KOPT-K1 (cell line): ENCODE data around the gene NDUFAB1.
A peak's percentile ranks its signal among the peaks of the same experiment; 100 is the strongest.
"Not testable (repeated sequence)": the region's sequence is repeated elsewhere in the genome, so short reads cannot be mapped to it uniquely, and the experiment has no call there.

Experiments
- H3K27ac ChIP-seq: fragments of 200-600 bp; sonication (generic); 2 replicates; pipeline ENCODE4 v1.5.1; 2016; ENCODE audit warnings: antibody characterized with exemption, mild to moderate bottlenecking, low read depth, low read length; ENCODE audit not compliant: poor library complexity, severe bottlenecking
- H3K36me3 ChIP-seq: fragments of 200-600 bp; sonication (generic); 2 replicates; pipeline ENCODE4 v1.5.1; 2017; ENCODE audit warnings: antibody characterized with exemption, mild to moderate bottlenecking, low read length, moderate library complexity; ENCODE audit not compliant: insufficient read depth
- H3K9me3 ChIP-seq: fragments of 200-600 bp; sonication (generic); 2 replicates; pipeline ENCODE4 v1.5.1; 2017; ENCODE audit warnings: antibody characterized with exemption, low read length, mild to moderate bottlenecking; ENCODE audit not compliant: insufficient read depth, poor library complexity, severe bottlenecking

NDUFAB1 gene

DNA sequence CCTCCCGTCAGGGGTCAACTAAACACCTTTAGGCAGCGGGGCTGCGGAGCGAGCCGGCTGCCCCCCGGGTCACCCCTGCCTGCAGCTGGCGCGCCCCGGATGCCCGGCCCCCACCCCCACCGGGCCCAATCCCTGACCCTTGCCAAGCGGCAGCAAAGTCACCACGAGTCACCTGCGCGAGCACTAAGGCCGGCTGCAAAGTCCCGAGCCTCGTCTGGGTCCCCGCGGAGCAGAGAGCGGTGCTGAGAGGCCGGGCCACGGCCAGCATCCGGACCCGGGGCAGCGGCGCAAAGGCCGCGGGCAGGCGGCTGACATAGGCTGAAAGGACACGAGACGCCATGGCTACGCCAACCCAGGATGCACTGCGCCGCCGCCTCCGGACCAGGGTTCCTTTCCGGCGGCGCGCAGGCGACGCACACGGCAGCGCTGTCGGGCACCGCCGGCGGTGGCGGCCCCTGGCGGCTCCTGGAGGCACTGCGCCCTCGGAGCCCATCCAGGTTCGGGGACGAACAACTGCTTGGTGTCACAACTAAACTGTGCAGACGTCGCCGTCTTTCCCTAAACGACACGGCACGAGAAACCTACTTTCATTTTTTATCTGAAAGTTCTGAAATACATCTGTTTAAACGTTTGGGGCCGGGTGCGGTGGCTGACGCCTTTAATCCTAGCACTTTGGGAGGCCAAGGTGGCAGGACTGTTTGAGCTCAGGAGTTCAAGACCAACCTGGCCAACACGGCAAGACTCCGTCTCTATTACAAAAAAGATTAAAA lies at the start of gene NDUFAB1:
Gene NDUFAB1, minus strand, starts transcription at position 366 of the 770 bp plus-strand sequence. Its CDS starts 26 bp downstream, at position 340.
- Histone ChIP-seq H3K36me3 (peaks cover 38% of the 10 kb centered on the region), H3K27ac (peak within 1 kb of the TSS; percentile 81), H3K9me3 (no peaks in the 10 kb centered on the region)

DNA sequence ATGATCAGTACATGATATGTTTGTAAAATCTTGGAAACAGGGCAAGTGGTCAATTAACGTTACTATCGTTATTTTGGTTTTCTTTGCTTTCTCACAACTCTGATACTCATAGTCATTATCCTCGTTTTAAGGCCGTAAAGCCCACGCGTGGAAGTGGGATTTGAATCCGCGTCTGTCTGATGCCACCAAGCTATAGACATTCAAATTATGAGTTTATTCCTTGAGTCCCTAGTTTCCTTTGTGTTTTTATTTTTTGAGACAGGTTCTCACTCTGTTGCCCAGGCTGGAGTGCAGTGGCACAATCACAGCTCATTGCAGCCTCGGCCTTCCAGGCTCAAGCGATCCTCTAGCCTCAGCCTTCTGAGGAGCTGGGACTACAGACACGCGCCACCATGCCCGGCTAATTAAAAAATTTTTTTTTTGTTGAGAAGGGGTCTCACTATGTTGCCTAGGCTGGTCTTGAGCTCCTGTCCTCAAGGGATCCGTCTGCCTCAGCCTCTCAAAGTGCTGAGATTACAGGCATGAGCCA lies 46.2 kb upstream of the NDUFAB1 start:
- peaks cover 59% of the 10 kb centered on the region for H3K36me3 ChIP-seq
- H3K27ac ChIP-seq = peak overlapping the region; percentile 89
- no peaks in the 10 kb centered on the region for H3K9me3 ChIP-seq

DNA sequence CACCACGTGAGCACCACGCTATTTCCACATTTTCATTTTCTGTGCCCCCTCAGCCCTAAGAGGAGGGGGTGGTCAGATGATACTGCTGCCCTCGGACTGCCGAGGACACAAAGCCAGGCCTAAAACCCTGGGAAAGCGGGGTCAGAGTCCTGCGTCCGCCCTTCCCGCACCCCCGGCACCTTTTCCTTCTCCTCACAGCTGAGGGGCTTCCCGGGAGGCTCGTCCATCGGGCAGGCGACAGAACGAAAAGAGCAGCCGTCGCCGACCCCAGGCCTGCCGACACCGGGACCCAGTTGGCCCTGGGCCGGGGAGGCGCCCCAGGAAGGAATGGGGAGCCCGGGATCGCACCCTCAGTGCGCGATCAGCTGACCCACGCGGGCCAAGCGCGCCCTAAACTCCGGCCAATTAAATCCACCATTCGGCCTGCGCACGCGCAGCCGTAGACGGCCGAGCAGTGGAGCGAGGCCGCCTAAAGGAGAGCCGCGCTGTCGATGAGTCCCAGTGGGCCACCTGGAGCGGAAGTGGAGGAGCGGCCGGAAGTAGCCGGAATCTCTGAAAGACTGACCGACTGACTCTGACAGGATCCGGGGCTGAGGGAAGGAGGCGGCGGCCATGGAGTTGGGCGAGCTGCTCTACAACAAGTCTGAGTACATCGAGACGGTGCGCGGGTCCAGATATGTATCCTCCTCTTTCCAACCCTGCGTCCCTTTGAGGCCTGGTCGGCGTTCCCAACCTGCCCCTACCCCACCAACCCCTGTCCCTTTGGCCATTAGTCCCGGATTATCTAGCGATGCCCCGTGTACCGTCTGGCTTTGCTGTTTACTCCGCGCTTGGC lies 45.0 kb upstream of the NDUFAB1 start, which contains the start of the genes DCTN5 and PALB2:
Gene DCTN5, plus strand, starts transcription at position 536 of the 835 bp plus-strand sequence. Its CDS starts 77 bp downstream, at position 613.
Gene PALB2, minus strand, starts transcription at position 380 of the 835 bp plus-strand sequence. Its CDS starts 153 bp downstream, at position 227.
- H3K9me3 ChIP-seq = no peaks in the 10 kb centered on the region
- H3K27ac ChIP-seq = peak within 1 kb of the TSS; percentile 89
- peaks cover 56% of the 10 kb centered on the region for H3K36me3 ChIP-seq

GRCh38 chr16:23640615-23640930 lies 44.5 kb upstream of the NDUFAB1 start:
- Histone ChIP-seq H3K27ac (peak overlapping the region; percentile 89), H3K36me3 (peaks cover 56% of the 10 kb centered on the region), H3K9me3 (no peaks in the 10 kb centered on the region)

- no peaks in the 10 kb centered on the region for H3K9me3 ChIP-seq
- H3K36me3 ChIP-seq = peaks cover 74% of the 10 kb centered on the region
- H3K27ac ChIP-seq = no peak overlapping the region
Measured at GRCh38 chr16:23635958-23636357, 39.8 kb upstream of the NDUFAB1 start.

DNA sequence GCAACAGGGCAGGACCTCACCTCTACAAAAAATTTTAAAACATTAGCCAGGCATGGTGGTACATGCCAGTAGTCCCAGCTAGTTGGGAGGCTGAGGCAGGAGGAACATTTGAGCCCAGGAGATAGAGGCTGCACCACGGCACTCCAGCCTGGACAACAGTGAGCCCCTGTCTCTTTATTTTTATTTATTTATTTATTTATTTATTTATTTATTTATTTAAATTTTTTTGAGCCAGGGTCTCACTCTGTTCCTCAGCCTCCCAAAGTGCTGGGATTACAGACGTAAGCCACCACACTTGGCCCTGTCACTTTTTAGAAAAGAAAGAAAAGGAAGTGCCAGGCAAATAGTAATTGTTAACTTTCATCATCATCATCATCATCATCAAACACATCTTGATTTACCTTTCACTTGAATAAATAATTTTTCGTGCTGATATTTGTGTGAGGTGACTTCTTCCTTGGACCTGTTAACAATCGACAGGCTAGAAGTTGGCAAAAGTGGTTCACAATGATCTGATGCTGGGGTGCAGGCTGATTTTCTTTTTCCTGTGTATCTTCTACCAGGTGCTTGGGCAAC lies 38.4 kb upstream of the NDUFAB1 start:
- Histone ChIP-seq H3K27ac (no peak overlapping the region), H3K36me3 (peaks cover 84% of the 10 kb centered on the region), H3K9me3 (no peaks in the 10 kb centered on the region)

- not testable (repeated sequence) for H3K9me3 ChIP-seq, H3K27ac ChIP-seq
- peaks cover 88% of the 10 kb centered on the region for H3K36me3 ChIP-seq
Measured at GRCh38 chr16:23631874-23632273, 35.8 kb upstream of the NDUFAB1 start.

DNA sequence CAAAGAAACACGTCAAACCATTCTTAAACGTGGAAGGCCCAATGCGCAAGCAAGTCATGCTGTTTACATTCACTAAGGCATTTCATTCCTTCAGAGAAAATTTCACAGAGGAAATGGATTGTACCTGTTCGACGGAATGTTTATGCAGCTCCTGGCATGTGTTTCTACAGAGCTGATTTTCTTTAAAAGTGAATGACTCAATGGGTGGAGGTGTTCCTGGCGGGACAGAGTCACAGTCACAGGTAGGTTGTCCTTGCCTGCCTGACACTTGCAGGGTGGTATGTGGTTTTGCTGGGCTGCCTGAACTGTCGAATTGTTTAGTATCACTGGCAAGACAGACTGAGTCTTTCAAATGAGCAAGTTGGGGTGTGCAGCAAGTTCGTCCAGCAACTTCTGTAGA lies 33.4 kb upstream of the NDUFAB1 start:
- H3K36me3 ChIP-seq = peaks cover 89% of the 10 kb centered on the region

DNA sequence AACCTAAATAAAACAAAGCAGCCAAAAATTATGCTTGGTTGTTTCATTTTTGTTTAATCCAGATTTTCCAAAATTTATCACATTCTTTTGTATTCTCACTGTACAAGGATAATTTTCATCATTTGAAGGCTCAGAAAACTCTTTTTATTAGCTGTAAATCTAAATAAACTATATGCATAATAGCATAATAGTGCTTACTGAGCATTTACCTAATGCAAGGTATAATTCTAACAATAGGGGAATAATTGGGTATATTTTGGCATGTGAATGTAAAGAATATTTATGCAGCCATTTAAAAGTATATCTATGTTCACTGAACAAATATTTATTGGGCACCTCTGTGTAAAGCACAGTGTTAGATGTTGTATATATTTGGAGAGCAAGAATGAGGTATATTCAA lies 28.0 kb upstream of the NDUFAB1 start:
- no peak overlapping the region for H3K27ac ChIP-seq
- H3K9me3 ChIP-seq = no peaks in the 10 kb centered on the region
- peaks cover 94% of the 10 kb centered on the region for H3K36me3 ChIP-seq

More for the DNA sequence above, 33.4 kb upstream of the NDUFAB1 start:
- H3K27ac ChIP-seq = no peak overlapping the region
- H3K9me3 ChIP-seq = no peaks in the 10 kb centered on the region

DNA sequence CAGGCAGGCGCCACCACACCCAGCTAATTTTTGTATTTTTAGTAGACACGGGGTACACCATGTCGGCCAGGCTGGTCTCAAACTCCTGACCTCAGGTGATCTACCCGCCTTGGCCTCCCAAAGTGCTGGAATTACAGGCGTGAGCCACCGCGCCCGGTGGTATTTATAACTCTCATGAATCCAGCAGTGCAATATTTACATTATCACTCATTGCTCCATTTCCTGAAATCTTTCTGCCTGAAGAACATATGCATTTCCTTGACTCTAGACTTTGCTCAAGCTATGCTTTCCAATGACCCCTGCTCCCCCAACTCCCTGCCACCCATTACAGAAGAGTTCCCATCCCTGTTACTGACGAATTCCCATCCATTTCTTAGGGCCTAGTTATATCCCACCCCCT lies 19.7 kb upstream of the NDUFAB1 start:
- Histone ChIP-seq H3K36me3 (peaks cover 87% of the 10 kb centered on the region), H3K9me3 (no peaks in the 10 kb centered on the region), H3K27ac (no peak overlapping the region)

GRCh38 chr16:23611936-23612335 lies 15.8 kb upstream of the NDUFAB1 start:
- H3K27ac ChIP-seq = no peak overlapping the region
- H3K36me3 ChIP-seq = peaks cover 77% of the 10 kb centered on the region
- no peaks in the 10 kb centered on the region for H3K9me3 ChIP-seq

- H3K36me3 ChIP-seq = peaks cover 77% of the 10 kb centered on the region
- not testable (repeated sequence) for H3K27ac ChIP-seq, H3K9me3 ChIP-seq
Measured at GRCh38 chr16:23610905-23611304, 14.8 kb upstream of the NDUFAB1 start.

DNA sequence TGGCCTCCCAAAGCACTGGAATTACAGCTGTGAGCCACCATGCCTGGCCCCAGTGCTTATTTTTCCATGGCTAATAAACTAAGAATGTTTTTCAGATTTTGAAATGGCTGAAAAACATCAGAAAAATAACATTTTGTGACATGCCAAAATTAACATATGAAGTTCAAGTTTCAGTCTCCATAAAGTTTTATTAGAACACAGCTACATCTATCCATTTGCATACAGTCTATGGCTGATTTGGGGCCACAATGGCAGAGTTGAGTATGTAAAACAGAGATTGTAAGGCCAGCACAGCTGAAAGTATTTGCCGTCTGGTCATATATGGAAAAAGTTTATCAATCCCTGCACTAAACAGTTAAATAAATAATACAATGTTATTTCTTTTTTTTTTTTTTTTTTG lies 13.8 kb upstream of the NDUFAB1 start:
- Histone ChIP-seq H3K27ac (no peak overlapping the region), H3K9me3 (no peaks in the 10 kb centered on the region), H3K36me3 (peaks cover 75% of the 10 kb centered on the region)

DNA sequence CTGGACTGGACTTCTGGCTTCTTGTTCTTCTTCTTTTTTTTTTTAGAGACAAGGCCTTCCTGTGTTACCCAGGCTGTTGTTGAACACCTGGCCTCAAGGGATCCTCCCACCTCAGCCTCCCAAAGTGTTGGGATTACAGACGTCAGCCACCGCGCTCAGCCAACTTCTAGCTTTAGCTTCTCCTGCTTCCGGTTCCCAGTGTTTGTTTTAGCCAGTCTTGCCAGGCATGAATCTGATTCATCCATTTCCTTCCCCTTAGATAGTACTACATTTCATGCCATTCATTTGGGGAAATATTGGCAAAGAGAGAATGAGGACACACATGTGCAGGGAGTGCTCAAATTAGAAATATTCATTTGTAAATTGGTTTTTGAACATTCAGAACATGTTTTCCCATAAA lies 12.1 kb upstream of the NDUFAB1 start:
- Histone ChIP-seq H3K9me3 (no peaks in the 10 kb centered on the region), H3K27ac (no peak overlapping the region), H3K36me3 (peaks cover 73% of the 10 kb centered on the region)

DNA sequence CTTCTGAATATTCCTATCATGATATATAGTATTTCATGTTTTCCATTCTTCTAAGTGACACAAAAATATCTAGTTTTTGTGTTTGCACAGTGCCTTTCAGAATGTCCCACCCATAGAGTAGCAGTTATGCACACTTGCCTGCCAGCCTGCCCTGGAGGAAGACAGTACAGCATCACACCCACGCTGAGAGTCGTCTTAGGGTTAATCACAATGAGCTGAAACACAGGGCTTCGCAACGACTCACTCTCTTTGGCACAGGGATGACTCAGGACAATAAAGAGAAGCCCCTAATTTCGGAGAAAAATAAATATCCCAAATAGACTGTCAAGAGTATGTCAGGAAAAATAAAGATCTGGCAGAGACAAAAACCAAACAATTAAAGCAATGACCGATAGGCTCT lies 11.6 kb upstream of the NDUFAB1 start:
- H3K27ac ChIP-seq = no peak overlapping the region
- peaks cover 73% of the 10 kb centered on the region for H3K36me3 ChIP-seq
- H3K9me3 ChIP-seq = no peaks in the 10 kb centered on the region
